H7 (cell line): ENCODE results near the gene GPR149. TPM values are rescaled to one million over a fixed set of nuclear protein-coding genes. Genes with fewer than 3 reads are reported as not detected.

Experiments used
- DNase-seq: peaks from one replicate; pipeline ENCODE4 v3.0.0; 2012
- H3K27me3 ChIP-seq: 2 replicates; pipeline ENCODE4 v1.6.0; 2011; ENCODE audit warnings: mild to moderate bottlenecking, low read length; ENCODE audit not compliant: control insufficient read depth, insufficient read depth
- H3K36me3 ChIP-seq: replicated peaks from 2 replicates; pipeline ENCODE4 v1.5.1; 2011; ENCODE audit warnings: low read length; ENCODE audit not compliant: control insufficient read depth, insufficient read depth
- H3K4me3 ChIP-seq: 2 replicates; pipeline ENCODE4 v1.5.1; 2011; ENCODE audit warnings: low read depth, mild to moderate bottlenecking, control low read depth, low read length, moderate library complexity; ENCODE audit not compliant: insufficient read depth
- total RNA-seq: library from RNA; depleted of rRNA; stranded (reverse); fragments of >200 nt; shearing (Covaris generic); gene quantifications from 2 replicates; pipeline ENCODE4 v1.2.3, GENCODE V29; 2014

The GPR149 gene
- total RNA-seq, 1 experiment from 2014 or later: not detected

DNA sequence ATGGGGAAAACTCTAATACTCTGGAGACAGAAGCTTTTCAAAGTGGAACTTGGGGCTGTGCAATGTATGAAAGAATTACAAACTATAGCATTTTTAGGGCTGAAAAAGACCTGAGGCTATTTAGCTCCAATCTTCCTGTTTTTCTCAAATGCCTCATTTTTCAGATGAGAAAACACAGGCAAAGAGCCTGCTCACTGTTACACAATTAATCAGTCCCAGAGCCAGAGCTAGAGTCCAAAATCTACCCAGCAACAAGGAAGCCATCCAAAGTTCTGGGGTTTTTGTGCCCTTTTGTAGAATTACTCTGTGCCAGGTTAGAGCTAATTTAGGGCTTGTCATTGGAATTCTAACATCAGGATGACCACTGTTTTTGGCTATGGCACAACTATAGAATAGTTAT lies 45.5 kb downstream of the GPR149 start:
- no peaks in the 10 kb centered on the region for H3K27me3 ChIP-seq
- no peak for DNase-seq
- H3K4me3 ChIP-seq: no peak overlapping the region
- H3K36me3 ChIP-seq: no peaks in the 10 kb centered on the region

DNA sequence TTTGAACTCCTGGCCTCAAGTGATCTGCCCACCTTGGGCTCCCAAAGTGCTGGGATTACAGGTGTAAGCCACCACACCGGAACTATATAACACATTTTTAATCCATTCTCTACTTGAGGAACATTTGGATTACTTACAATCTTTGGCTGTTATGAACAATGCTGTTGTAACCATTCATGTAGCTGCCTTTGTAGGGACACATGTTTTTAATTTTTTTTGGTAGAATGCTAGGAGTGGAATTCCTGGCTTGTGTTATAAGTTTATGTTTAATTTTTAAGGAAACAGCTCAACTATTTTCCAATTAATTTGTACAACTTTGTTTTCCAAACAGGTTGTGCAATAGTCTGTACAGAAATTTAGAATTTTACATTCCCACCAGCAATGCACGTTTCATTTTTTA lies 51.7 kb downstream of the GPR149 start:
- H3K27me3 ChIP-seq: no peaks in the 10 kb centered on the region
- no peak for DNase-seq
- no peak overlapping the region for H3K4me3 ChIP-seq
- no peaks in the 10 kb centered on the region for H3K36me3 ChIP-seq

DNA sequence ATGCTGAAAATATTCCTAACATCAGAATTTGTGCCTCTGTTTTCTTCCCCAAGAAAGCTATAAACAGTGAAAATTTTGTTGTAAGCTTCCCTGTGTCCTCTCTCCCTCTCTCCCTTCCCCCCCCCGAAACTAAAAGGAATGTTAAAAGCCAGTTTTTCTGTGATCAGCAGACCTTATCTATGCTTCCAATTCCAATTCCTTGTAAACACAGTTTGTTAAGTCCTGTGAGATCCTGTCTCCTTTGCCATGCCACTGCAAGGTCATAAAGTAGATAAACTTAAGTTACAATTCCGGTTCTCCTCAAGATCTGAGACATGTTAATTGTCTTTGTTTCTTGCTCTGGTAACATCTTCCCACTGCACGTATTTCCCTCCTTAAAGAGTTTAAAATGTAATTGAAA lies 62.8 kb downstream of the GPR149 start:
- H3K36me3 ChIP-seq: no peaks in the 10 kb centered on the region
- no peak for DNase-seq
- H3K4me3 ChIP-seq: no peak overlapping the region
- H3K27me3 ChIP-seq: no peaks in the 10 kb centered on the region

GRCh38 chr3:154364849-154365248 lies 65.1 kb downstream of the GPR149 start:
- no peak overlapping the region for H3K4me3 ChIP-seq
- H3K27me3 ChIP-seq: no peaks in the 10 kb centered on the region
- DNase-seq: no peak
- H3K36me3 ChIP-seq: no peaks in the 10 kb centered on the region

DNA sequence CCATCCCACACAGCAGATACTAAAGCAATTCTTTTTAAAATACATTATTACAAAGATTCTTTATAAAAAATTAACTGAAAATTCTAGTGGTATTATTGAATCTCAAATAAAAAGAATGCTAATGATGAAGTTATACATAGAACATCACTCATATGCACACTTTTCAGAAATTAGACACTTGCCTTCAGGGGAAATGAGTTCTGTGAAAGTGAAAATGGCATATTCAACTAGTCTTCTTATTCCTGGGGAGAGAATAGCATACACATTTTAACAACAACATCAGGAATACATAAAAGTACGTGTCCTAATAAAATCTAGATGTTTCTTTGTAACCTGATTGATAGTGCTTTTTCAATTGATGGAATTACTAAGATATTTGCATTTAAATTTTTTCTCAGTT lies 68.9 kb downstream of the GPR149 start:
- no peaks in the 10 kb centered on the region for H3K27me3 ChIP-seq
- no peaks in the 10 kb centered on the region for H3K36me3 ChIP-seq
- no peak for DNase-seq
- no peak overlapping the region for H3K4me3 ChIP-seq

DNA sequence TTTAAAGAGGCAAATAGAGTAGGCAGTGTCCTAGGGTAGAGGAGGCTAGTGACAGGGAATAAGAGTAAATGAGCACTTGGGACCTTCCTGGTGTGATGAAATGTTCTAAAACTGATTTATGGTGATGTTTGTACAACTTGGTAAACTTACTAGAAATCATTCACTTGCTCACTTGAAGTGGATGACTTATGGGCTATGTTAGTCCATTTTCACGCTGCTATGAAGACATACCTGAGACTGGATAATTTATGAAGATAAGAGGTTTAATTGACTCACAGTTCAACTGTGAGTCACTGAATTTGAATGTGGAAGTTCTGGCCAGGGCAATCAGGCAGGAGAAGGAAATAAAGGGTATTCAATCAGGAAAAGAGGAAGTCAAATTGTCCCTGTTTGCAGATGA lies 74.0 kb downstream of the GPR149 start:
- Histone ChIP-seq H3K4me3 (no peak overlapping the region), H3K36me3 (no peaks in the 10 kb centered on the region), H3K27me3 (no peaks in the 10 kb centered on the region)
- DNase-seq: no peak

GRCh38 chr3:154349223-154349622 lies 80.8 kb downstream of the GPR149 start:
- no peak for DNase-seq
- Histone ChIP-seq H3K36me3 (no peaks in the 10 kb centered on the region), H3K27me3 (no peaks in the 10 kb centered on the region), H3K4me3 (no peak overlapping the region)

- H3K27me3 ChIP-seq: no peaks in the 10 kb centered on the region
- H3K36me3 ChIP-seq: no peaks in the 10 kb centered on the region
- no peak for DNase-seq
- H3K4me3 ChIP-seq: no peak overlapping the region
Measured at GRCh38 chr3:154345422-154346122, 84.4 kb downstream of the GPR149 start.

- Histone ChIP-seq H3K27me3 (no peaks in the 10 kb centered on the region), H3K36me3 (no peaks in the 10 kb centered on the region), H3K4me3 (no peak overlapping the region)
- no peak for DNase-seq
Measured at GRCh38 chr3:154338570-154338969, 91.4 kb downstream of the GPR149 start.

GRCh38 chr3:154338008-154338407 lies 92.0 kb downstream of the GPR149 start:
- no peaks in the 10 kb centered on the region for H3K27me3 ChIP-seq
- H3K4me3 ChIP-seq: no peak overlapping the region
- no peak for DNase-seq
- no peaks in the 10 kb centered on the region for H3K36me3 ChIP-seq

DNA sequence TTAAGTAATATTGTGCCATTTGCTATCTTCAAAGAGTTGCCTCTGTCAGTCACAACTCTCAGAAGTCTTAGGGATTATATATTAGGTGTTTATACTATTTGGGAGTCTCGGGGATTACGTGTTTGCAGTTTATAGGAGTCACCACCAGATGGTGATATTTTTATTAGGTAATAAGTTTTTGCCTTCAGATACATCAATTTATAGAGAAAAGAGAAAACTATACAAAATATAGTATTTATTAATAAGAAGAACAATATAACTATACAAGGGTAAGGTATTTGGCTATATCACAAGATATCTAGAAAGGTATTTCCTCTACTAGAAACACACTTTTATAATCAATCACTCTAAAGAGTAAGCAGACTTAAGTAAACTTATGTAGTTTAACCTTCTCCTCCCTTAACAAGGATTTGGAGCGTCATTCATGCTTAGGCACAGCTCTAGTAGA lies 95.0 kb downstream of the GPR149 start:
- no peaks in the 10 kb centered on the region for H3K36me3 ChIP-seq
- H3K27me3 ChIP-seq: no peaks in the 10 kb centered on the region
- no peak overlapping the region for H3K4me3 ChIP-seq
- no peak for DNase-seq

DNA sequence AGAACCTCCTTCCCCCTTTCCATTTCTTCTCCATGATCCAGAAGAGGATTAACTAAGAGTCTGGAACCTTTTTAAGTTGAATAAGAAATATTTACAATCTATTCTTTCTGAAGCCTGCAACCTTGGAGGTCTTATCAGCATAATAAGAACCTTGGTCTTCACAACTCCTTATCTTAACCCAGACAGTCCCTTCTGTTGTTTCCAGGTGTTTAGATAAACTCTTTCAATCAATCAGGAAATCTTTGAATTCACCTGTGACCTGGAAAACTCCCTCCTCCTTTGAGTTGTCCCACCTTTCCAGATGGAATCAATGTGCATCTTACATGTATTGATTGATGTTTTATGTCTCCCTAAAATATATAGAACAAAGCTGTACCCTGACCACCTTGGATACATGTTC lies 102.1 kb downstream of the GPR149 start:
- H3K36me3 ChIP-seq: no peaks in the 10 kb centered on the region
- no peak overlapping the region for H3K4me3 ChIP-seq
- no peaks in the 10 kb centered on the region for H3K27me3 ChIP-seq
- no peak for DNase-seq

GRCh38 chr3:154324919-154325318 lies 105.1 kb downstream of the GPR149 start:
- no peak for DNase-seq
- Histone ChIP-seq H3K27me3 (no peaks in the 10 kb centered on the region), H3K36me3 (no peaks in the 10 kb centered on the region), H3K4me3 (peak overlapping the region; percentile 69; the same call in 1 of the 2 replicates)

DNA sequence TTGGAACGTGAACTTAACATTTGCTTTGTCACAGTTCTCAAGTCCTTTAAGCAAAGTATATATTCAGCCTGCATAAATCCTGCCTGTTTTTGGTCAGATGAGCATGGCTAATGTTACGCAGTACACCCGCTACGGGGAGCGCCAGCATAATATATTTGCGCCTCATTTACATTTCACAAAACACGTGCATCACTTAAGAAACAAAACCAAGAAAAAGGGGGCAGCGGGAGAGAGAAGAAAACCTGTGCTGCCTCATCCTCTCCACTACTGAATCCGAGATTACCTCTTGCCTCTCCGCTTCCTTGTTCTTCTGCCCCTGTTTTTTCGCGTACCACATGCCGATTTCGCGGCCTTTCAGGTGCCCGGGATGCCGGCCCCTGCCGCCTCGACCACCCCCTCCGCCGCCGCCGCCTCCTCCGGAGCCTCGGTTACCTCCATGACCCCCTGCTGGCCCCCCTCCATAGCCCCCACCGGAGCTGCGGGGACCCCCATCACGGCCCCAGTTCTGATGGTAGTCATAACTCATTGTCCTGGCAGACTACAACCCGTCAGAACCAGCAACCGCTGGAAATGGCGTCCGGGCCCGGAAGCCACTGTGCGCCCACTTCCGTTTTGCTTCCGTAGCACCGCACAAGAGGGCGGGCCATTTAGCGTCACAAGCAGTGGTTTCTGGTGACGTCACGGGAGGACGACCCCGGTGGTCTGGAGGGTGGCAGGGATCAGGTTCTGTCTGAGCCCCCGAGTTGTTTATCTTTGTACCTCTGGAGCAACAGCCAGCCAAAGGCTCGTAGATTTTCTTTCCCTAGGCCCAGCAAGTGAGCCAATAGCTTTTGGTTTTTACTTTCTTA lies 105.9 kb downstream of the GPR149 start, which contains the start of gene DHX36:
TSS of gene DHX36 (minus strand) at position 597 of the 848 bp plus-strand sequence. CDS start at position 526, 71 bp downstream.
- Histone ChIP-seq H3K36me3 (no peaks in the 10 kb centered on the region), H3K4me3 (peak within 1 kb of the TSS; percentile 69), H3K27me3 (no peaks in the 10 kb centered on the region)
- DNase-seq: peak; percentile 80
